Erythroblast (primary cell): Measurements from ENCODE around the gene PIWIL4.

Experiments
- GATA1 ChIP-seq: IDR thresholded peaks from 2 replicates; pipeline ENCODE4 v1.6.1; 2011; ENCODE audit warnings: low read depth, mild to moderate bottlenecking, control low read depth, low read length, moderate library complexity
- POLR2A ChIP-seq: IDR thresholded peaks from 2 replicates; pipeline ENCODE4 v1.6.1; 2011; ENCODE audit warnings: mild to moderate bottlenecking, low read length

DNA sequence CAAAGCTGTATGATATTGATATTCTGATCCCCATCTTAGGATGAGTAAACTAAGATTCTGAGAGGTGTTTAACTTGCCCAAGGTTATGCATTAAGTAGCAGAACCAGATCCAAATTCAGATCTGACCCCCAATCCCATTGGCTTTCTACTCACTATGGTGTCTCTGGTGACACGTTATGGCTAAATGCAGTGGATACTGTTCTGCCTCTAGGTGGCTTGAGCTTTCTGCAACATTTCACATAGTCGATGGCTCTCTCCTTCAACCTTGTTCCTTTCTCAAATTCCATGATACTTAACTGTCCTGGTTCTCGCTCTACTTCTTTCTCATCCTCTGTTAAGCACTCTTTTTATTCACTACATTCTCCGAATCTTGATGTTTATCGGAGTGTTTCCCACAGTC is 45.5 kb upstream of the PIWIL4 start:
- TF ChIP-seq POLR2A (no peak), GATA1 (no peak)
